ENCODE data around the gene UGT1A5.

DNA sequence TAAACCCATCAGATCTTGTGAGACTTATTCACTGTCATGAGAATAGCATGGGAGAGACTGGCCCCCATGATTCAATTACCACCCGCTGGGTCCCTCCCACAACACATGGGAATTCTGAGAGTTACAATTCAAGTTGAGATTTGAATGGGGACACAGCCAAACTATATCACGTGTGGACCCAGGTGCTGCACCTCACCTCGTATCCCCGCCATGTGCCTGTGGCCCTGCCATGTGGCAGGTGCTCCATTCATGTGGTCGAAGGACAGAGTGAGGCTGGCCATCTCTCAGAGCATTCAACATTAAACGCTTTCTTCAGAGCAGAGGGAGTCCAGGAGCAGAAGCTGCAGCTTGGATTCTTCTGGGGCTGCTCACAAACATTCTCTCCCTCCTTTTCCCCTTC, 97.7 kb downstream of the UGT1A5 start:
- TF ChIP-seq, protein P1, sequence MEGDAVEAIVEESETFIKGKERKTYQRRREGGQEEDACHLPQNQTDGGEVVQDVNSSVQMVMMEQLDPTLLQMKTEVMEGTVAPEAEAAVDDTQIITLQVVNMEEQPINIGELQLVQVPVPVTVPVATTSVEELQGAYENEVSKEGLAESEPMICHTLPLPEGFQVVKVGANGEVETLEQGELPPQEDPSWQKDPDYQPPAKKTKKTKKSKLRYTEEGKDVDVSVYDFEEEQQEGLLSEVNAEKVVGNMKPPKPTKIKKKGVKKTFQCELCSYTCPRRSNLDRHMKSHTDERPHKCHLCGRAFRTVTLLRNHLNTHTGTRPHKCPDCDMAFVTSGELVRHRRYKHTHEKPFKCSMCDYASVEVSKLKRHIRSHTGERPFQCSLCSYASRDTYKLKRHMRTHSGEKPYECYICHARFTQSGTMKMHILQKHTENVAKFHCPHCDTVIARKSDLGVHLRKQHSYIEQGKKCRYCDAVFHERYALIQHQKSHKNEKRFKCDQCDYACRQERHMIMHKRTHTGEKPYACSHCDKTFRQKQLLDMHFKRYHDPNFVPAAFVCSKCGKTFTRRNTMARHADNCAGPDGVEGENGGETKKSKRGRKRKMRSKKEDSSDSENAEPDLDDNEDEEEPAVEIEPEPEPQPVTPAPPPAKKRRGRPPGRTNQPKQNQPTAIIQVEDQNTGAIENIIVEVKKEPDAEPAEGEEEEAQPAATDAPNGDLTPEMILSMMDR (IDR thresholded peaks at IDR 0.05) = no peak
- no peak for TF ChIP-seq POLR2AphosphoS5 (IDR thresholded peaks at IDR 0.05)
